ENCODE measurements around the gene STOX2.
"Not testable (repeated sequence)": the region's sequence is repeated elsewhere in the genome, so short reads cannot be mapped to it uniquely, and the experiment has no call there.

Gene STOX2

DNA sequence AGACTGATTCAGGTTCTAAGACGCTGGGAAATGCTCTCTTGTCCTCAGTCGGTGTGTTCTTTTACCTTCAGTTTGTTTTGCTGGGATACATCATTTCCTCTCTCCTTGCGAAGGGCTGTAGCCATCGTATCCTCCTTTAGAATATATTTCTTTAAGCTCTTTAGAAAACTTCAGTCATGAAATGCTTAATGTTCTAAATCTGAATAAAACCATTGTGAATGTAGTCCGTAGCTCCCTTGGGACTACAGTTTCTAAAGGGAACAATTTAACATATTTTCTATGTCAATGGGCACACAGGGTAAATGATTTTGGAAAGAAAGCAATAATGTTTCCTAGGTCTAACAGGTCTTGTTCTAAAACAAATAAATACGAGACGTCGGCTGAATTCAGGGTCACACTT lies 40.6 kb downstream of the STOX2 start:
- no peaks in the 10 kb centered on the region for H3K79me2 ChIP-seq (ENCODE audit: control insufficient read depth, low read length)
- no peak for TF ChIP-seq EZH2phosphoT487 (IDR thresholded peaks at IDR 0.05; ENCODE audit: borderline replicate concordance, low read length)
- TF ChIP-seq, protein P1, sequence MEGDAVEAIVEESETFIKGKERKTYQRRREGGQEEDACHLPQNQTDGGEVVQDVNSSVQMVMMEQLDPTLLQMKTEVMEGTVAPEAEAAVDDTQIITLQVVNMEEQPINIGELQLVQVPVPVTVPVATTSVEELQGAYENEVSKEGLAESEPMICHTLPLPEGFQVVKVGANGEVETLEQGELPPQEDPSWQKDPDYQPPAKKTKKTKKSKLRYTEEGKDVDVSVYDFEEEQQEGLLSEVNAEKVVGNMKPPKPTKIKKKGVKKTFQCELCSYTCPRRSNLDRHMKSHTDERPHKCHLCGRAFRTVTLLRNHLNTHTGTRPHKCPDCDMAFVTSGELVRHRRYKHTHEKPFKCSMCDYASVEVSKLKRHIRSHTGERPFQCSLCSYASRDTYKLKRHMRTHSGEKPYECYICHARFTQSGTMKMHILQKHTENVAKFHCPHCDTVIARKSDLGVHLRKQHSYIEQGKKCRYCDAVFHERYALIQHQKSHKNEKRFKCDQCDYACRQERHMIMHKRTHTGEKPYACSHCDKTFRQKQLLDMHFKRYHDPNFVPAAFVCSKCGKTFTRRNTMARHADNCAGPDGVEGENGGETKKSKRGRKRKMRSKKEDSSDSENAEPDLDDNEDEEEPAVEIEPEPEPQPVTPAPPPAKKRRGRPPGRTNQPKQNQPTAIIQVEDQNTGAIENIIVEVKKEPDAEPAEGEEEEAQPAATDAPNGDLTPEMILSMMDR (IDR thresholded peaks at IDR 0.05; ENCODE audit: low read depth, low read length, poor library complexity, severe bottlenecking) = no peak
- no peaks in the 10 kb centered on the region for H3K9me3 ChIP-seq (ENCODE audit: control insufficient read depth, insufficient read depth, low read length)
- H3K4me2 ChIP-seq (ENCODE audit: low read length) = no peak overlapping the region
- no peaks in the 10 kb centered on the region for H3K9me2 ChIP-seq (replicated peaks; ENCODE audit: control insufficient read depth, low read length)
- H3K4me1 ChIP-seq (ENCODE audit: control insufficient read depth, low read length) = no peaks in the 10 kb centered on the region
- H3K27me3 ChIP-seq (ENCODE audit: control insufficient read depth, low read length) = no peaks in the 10 kb centered on the region
- H3K27ac ChIP-seq (ENCODE audit: low read depth, low read length) = no peak overlapping the region
- no peaks in the 10 kb centered on the region for H4K20me1 ChIP-seq (ENCODE audit: control insufficient read depth, insufficient read depth, low read depth, low read length)
- H3K36me3 ChIP-seq (ENCODE audit: control insufficient read depth, low read length) = no peaks in the 10 kb centered on the region
- no peak overlapping the region for H3K4me3 ChIP-seq (ENCODE audit: low read length)
- no peaks in the 10 kb centered on the region for H3F3A ChIP-seq (ENCODE audit: control insufficient read depth, insufficient read depth)

DNA sequence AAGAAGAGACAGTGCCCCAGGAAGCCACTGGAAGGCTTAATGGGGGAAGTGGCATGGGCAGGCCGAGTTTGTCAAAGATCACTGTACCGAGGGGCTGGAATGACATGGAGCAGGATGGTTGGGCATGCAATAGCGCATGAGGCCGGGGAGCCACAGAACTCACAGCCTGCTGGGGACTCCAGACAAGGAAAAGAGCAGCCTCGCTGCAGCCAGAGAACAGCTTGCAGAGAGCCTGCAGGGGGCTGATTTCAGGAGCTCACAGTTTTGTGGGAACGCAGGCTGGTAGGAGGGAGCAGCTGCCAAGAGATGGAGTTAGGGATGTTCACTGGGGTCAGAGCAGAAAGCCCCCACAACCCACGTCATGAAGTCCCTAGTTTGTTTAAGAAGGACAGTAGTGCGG lies 45.4 kb downstream of the STOX2 start:
- no peaks in the 10 kb centered on the region for H3F3A ChIP-seq (ENCODE audit: control insufficient read depth, insufficient read depth)
- no peak overlapping the region for H3K27ac ChIP-seq (ENCODE audit: low read depth, low read length)
- no peaks in the 10 kb centered on the region for H4K20me1 ChIP-seq (ENCODE audit: control insufficient read depth, insufficient read depth, low read depth, low read length)
- H3K4me3 ChIP-seq (ENCODE audit: low read length) = no peak overlapping the region
- H3K27me3 ChIP-seq (ENCODE audit: control insufficient read depth, low read length) = no peaks in the 10 kb centered on the region
- H3K4me1 ChIP-seq (ENCODE audit: control insufficient read depth, low read length) = no peaks in the 10 kb centered on the region
- no peaks in the 10 kb centered on the region for H3K36me3 ChIP-seq (ENCODE audit: control insufficient read depth, low read length)
- no peaks in the 10 kb centered on the region for H3K9me3 ChIP-seq (ENCODE audit: control insufficient read depth, insufficient read depth, low read length)
- H3K4me2 ChIP-seq (ENCODE audit: low read length) = no peak overlapping the region
- H3K9me2 ChIP-seq (replicated peaks; ENCODE audit: control insufficient read depth, low read length) = no peaks in the 10 kb centered on the region
- TF ChIP-seq, protein P1 (IDR thresholded peaks at IDR 0.05; ENCODE audit: low read depth, low read length, poor library complexity, severe bottlenecking) = no peak
- no peak for TF ChIP-seq EZH2phosphoT487 (IDR thresholded peaks at IDR 0.05; ENCODE audit: borderline replicate concordance, low read length)
- H3K79me2 ChIP-seq (ENCODE audit: control insufficient read depth, low read length) = no peaks in the 10 kb centered on the region

DNA sequence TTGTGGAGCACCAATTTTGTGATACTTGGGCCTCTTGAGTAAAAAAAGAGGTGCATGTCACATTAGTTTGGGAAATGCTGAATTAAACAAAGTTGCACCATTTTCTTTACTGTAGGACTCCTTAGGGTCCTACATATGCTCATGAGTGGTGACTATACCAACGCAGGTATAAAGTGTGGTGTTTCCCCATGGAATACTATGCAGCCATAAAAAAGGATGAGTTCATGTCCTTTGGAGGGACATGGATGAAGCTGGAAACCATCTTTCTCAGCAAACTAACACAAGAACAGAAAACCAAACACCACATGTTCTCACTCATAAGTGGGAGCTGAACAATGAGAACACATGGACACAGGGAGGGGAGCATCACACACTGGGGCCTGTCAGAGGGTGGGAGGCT lies 47.5 kb downstream of the STOX2 start:
- not testable (repeated sequence) for H3K9me3 ChIP-seq (ENCODE audit: control insufficient read depth, insufficient read depth, low read length); H3F3A ChIP-seq (ENCODE audit: control insufficient read depth, insufficient read depth); H4K20me1 ChIP-seq (ENCODE audit: control insufficient read depth, insufficient read depth, low read depth, low read length); H3K4me3 ChIP-seq (ENCODE audit: low read length); H3K4me1 ChIP-seq (ENCODE audit: control insufficient read depth, low read length); H3K27ac ChIP-seq (ENCODE audit: low read depth, low read length); H3K27me3 ChIP-seq (ENCODE audit: control insufficient read depth, low read length); H3K9me2 ChIP-seq (replicated peaks; ENCODE audit: control insufficient read depth, low read length); H3K36me3 ChIP-seq (ENCODE audit: control insufficient read depth, low read length); H3K79me2 ChIP-seq (ENCODE audit: control insufficient read depth, low read length); H3K4me2 ChIP-seq (ENCODE audit: low read length)

DNA sequence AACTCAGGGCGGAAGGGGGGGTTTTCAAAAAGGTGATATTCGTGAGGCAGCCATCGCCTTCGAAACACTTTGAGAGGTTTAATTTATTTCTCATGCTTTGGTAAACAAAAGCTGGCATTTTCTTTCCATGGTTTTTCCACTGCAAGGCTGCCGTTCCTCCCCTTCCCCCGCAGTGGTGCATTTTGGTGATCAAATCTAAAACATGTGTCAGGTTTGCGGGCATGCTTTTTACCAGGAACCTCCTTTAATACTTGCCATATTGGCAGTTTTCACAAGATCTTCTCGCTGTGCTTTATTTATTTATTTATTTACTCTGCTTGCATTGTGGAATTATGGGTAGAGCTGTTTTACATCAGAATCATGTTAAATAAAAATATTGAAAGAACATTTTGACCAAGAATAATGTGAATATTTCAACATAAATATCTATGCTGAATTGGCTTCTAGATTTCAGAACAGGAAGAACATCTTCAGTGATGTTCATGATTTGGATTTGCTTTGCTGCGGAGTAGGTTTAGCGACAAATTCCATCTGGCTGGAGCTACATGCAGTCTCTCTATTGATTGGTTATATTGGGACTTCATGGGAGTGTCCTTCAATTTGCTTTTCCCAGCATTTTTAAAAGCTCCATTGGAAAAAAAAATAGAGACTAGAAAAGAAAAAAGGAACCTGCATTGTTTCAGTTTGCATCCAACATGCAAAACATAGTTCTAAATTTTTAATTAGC lies 54.4 kb downstream of the STOX2 start:
- Histone ChIP-seq H3K79me2 (ENCODE audit: control insufficient read depth, low read length) (no peaks in the 10 kb centered on the region), H4K20me1 (ENCODE audit: control insufficient read depth, insufficient read depth, low read depth, low read length) (no peaks in the 10 kb centered on the region), H3F3A (ENCODE audit: control insufficient read depth, insufficient read depth) (no peaks in the 10 kb centered on the region), H3K9me2 (replicated peaks; ENCODE audit: control insufficient read depth, low read length) (no peaks in the 10 kb centered on the region), H3K4me2 (ENCODE audit: low read length) (no peak overlapping the region), H3K4me3 (ENCODE audit: low read length) (no peak overlapping the region), H3K27me3 (ENCODE audit: control insufficient read depth, low read length) (no peaks in the 10 kb centered on the region), H3K27ac (ENCODE audit: low read depth, low read length) (no peak overlapping the region), H3K4me1 (ENCODE audit: control insufficient read depth, low read length) (no peaks in the 10 kb centered on the region), H3K36me3 (ENCODE audit: control insufficient read depth, low read length) (no peaks in the 10 kb centered on the region), H3K9me3 (ENCODE audit: control insufficient read depth, insufficient read depth, low read length) (no peaks in the 10 kb centered on the region)
- no peak for TF ChIP-seq EZH2phosphoT487 (IDR thresholded peaks at IDR 0.05; ENCODE audit: borderline replicate concordance, low read length)
- TF ChIP-seq, protein P1 (IDR thresholded peaks at IDR 0.05; ENCODE audit: low read depth, low read length, poor library complexity, severe bottlenecking) = no peak

Data from DOHH2 (cell line).